ENCODE measurements around the gene SNAP29. TPM values are rescaled to one million over a fixed set of nuclear protein-coding genes. Genes with fewer than 3 reads are reported as not detected.
"Not testable (repeated sequence)": the region's sequence is repeated elsewhere in the genome, so short reads cannot be mapped to it uniquely, and the experiment has no call there.

The SNAP29 gene
- total and polyA plus RNA-seq, 12 donors = 9.9 to 43.6 (median 26.1) TPM

DNA sequence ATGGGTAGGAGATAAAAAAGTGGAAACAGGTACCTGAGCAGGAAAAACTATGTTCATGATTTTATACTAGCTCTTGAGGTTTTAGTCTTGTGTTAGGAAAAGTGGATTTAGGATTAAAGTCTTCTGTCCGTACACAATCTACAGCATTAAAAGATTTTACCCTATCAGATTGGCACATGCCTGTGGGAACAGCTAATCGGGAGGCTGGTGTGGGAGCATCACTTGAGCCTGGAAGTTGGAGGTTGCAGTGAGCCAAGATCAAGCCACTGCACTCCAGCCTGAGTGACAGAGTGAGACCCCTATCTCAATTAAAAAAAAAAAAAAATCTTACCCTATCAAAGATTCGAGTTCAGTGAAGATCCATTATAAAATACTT is 46.2 kb downstream of the SNAP29 start:
- Histone ChIP-seq H3K27me3 (no peaks in the 10 kb centered on the region), H3K9me3 (no peaks in the 10 kb centered on the region), H3K4me1 (peaks cover 0 to 14% (median 0%) of the 10 kb centered on the region in 9 donors), H3K27ac (peak overlapping the region in 1 of 10 donors; percentile 36), H3K36me3 (no peaks in the 10 kb centered on the region), H3K4me3 (no peak overlapping the region)
- DNase-seq = no peak
- intact Hi-C loops (cut with DNase I) = no loop called here
- WGBS, 2 donors = 66 to 73% methylated on average over 3 of the region's 3 CpGs
- no peak for TF ChIP-seq CTCF (IDR thresholded peaks at IDR 0.05)
- ATAC-seq = no peak

GRCh38 chr22:20905415-20906386 is 46.9 kb downstream of the SNAP29 start:
- intact Hi-C loops (cut with DNase I) = no loop called here
- DNase-seq (no peak), ATAC-seq (no peak)
- 69 to 70% methylated on average over 4 of the region's 4 CpGs for WGBS, 2 donors
- Histone ChIP-seq H3K9me3 (no peaks in the 10 kb centered on the region), H3K27me3 (no peaks in the 10 kb centered on the region), H3K36me3 (no peaks in the 10 kb centered on the region), H3K27ac (peak overlapping the region in 1 of 10 donors; percentile 36), H3K4me3 (no peak overlapping the region), H3K4me1 (peaks cover 0 to 14% (median 0%) of the 10 kb centered on the region in 9 donors)
- TF ChIP-seq CTCF (IDR thresholded peaks at IDR 0.05) = no peak

DNA sequence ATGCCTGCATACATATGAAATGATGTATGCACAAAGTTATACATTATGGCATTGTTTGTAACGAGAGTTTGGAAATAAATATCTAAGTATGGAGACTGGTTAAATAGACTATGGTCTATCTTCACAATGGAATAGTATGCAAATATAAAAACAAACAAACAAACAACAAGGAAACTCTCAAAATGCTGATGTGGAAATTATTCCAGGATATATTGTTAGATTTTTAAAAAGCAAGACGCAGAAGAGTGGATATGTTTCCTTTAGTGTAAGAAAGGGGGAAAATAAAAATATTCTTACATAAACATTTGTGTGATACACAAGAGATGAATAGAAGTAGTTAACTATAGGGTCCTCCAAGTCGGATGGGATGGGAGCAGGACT is 47.6 kb downstream of the SNAP29 start:
- TF ChIP-seq CTCF (IDR thresholded peaks at IDR 0.05) = no peak
- intact Hi-C loops (cut with DNase I) = no loop called here
- Histone ChIP-seq H3K4me1 (peaks cover 0 to 14% (median 0%) of the 10 kb centered on the region in 9 donors), H3K4me3 (no peak overlapping the region), H3K27me3 (no peaks in the 10 kb centered on the region), H3K9me3 (no peaks in the 10 kb centered on the region), H3K27ac (no peak overlapping the region), H3K36me3 (no peaks in the 10 kb centered on the region)
- no peak for DNase-seq
- 79 to 80% methylated on average over 3 of the region's 3 CpGs for whole genome bisulfite sequencing, 2 donors
- ATAC-seq = no peak

DNA sequence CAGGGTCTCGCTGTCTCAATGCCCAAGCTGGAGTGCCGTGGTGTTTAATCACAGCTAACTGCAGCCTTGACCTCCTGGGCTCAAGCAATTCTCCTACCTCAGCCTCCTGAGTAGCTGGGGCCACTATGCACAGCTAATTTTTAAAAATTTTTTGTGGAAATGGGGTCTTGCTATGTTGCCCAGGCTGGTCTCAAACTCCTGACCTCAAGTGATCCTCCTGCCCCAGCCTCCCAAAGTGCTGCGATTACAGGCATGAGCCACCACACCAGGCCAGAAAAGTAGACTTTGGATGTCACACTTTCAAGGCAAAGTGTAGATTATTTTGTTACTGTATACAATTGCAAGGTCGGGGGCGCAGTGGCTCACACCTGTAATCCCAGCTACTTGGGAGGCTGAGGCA is 49.9 kb downstream of the SNAP29 start:
- intact Hi-C loops (cut with DNase I); H3K4me3 ChIP-seq; H3K9me3 ChIP-seq; DNase-seq; H3K36me3 ChIP-seq; ATAC-seq; H3K27me3 ChIP-seq; H3K27ac ChIP-seq: not testable (repeated sequence)
- H3K4me1 ChIP-seq = peaks cover 0 to 14% (median 0%) of the 10 kb centered on the region in 9 donors
- 92 to 96% methylated on average over 5 of the region's 5 CpGs for WGBS, 2 donors

Data from heart right ventricle (tissue), 16 donors.